ENCODE data around the gene ARID3C.
A peak's percentile ranks its signal among the peaks of the same experiment; 100 is the strongest.

The ARID3C gene

GRCh38 chr9:34578241-34579103, 50.4 kb downstream of the ARID3C start:
- H3K4me3 ChIP-seq (ENCODE audit: low read depth, low read length) = no peak overlapping the region
- no peak for TF ChIP-seq CTCF (IDR thresholded peaks at IDR 0.05; ENCODE audit: low read depth, low read length, missing control alignments)
- DNase-seq (ENCODE audit: low read depth) = peak; percentile 6
- in situ Hi-C loops (cut with HindIII; ENCODE audit: low sequenced_read_pairs) = no loop called here

GRCh38 chr9:34577400-34578240, 51.2 kb downstream of the ARID3C start:
- H3K4me3 ChIP-seq (ENCODE audit: low read depth, low read length) = no peak overlapping the region
- DNase-seq (ENCODE audit: low read depth) = no peak
- TF ChIP-seq CTCF (IDR thresholded peaks at IDR 0.05; ENCODE audit: low read depth, low read length, missing control alignments) = no peak
- in situ Hi-C loops (cut with HindIII; ENCODE audit: low sequenced_read_pairs) = no loop called here

- DNase-seq (ENCODE audit: low read depth) = no peak
- in situ Hi-C loops (cut with HindIII; ENCODE audit: low sequenced_read_pairs) = no loop called here
- no peak overlapping the region for H3K4me3 ChIP-seq (ENCODE audit: low read depth, low read length)
- TF ChIP-seq CTCF (IDR thresholded peaks at IDR 0.05; ENCODE audit: low read depth, low read length, missing control alignments) = no peak
Measured at GRCh38 chr9:34576597-34577399, 52.1 kb downstream of the ARID3C start.

- no peak for DNase-seq (ENCODE audit: low read depth)
- in situ Hi-C loops (cut with HindIII; ENCODE audit: low sequenced_read_pairs) = no loop called here
- no peak for TF ChIP-seq CTCF (IDR thresholded peaks at IDR 0.05; ENCODE audit: low read depth, low read length, missing control alignments)
- H3K4me3 ChIP-seq (ENCODE audit: low read depth, low read length) = no peak overlapping the region
Measured at GRCh38 chr9:34575862-34576596, 52.8 kb downstream of the ARID3C start.

GRCh38 chr9:34575241-34575640, 53.6 kb downstream of the ARID3C start:
- TF ChIP-seq CTCF (IDR thresholded peaks at IDR 0.05; ENCODE audit: low read depth, low read length, missing control alignments) = no peak
- in situ Hi-C loops (cut with HindIII; ENCODE audit: low sequenced_read_pairs) = no loop called here
- no peak for DNase-seq (ENCODE audit: low read depth)
- H3K4me3 ChIP-seq (ENCODE audit: low read depth, low read length) = no peak overlapping the region

All from astrocyte of the cerebellum (primary cell).